ENCODE data around the gene EPHA4. TPM values are rescaled to one million over a fixed set of nuclear protein-coding genes. Genes with fewer than 3 reads are reported as not detected.

EPHA4 gene
- polyA plus RNA-seq, 1 donor (not counting 4 experiments of a cell fraction or from before 2014, with no cell fraction given) = 9.0 TPM

GRCh38 chr2:221601376-221601775 lies 29.3 kb upstream of the EPHA4 start:
- H3K4me3 ChIP-seq (ENCODE audit: control insufficient read depth in 2 of 3, extremely low read depth in 1 of 3, insufficient read depth in 2 of 3, low read depth in 1 of 3, low read length in 3 of 3) = no peak overlapping the region
- H2AFZ ChIP-seq (ENCODE audit: control insufficient read depth, low read length) = no peak overlapping the region
- no peaks in the 10 kb centered on the region for H3K4me1 ChIP-seq (ENCODE audit: control insufficient read depth, extremely low read depth, insufficient read depth, low read length)
- dilution Hi-C loops (cut with MboI; ENCODE audit: extremely low pct_ligation_motif_present, low sequenced_read_pairs) = no loop called here
- TF ChIP-seq, protein P1, sequence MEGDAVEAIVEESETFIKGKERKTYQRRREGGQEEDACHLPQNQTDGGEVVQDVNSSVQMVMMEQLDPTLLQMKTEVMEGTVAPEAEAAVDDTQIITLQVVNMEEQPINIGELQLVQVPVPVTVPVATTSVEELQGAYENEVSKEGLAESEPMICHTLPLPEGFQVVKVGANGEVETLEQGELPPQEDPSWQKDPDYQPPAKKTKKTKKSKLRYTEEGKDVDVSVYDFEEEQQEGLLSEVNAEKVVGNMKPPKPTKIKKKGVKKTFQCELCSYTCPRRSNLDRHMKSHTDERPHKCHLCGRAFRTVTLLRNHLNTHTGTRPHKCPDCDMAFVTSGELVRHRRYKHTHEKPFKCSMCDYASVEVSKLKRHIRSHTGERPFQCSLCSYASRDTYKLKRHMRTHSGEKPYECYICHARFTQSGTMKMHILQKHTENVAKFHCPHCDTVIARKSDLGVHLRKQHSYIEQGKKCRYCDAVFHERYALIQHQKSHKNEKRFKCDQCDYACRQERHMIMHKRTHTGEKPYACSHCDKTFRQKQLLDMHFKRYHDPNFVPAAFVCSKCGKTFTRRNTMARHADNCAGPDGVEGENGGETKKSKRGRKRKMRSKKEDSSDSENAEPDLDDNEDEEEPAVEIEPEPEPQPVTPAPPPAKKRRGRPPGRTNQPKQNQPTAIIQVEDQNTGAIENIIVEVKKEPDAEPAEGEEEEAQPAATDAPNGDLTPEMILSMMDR (optimal IDR thresholded peaks at IDR 0.05 in 1 of 3, IDR thresholded peaks at IDR 0.05 in 1 of 3, conservative IDR thresholded peaks at IDR 0.05 in 1 of 3; ENCODE audit: extremely low read depth in 1 of 3, insufficient read depth in 2 of 3, low read length in 3 of 3) = no peak
- no peak for TF ChIP-seq EZH2 (IDR thresholded peaks at IDR 0.05; ENCODE audit: low read length)
- H3K27me3 ChIP-seq (ENCODE audit: control insufficient read depth, extremely low read depth, insufficient read depth, low read length) = no peaks in the 10 kb centered on the region
- H3K9me3 ChIP-seq (ENCODE audit: control insufficient read depth, low read depth, low read length) = no peaks in the 10 kb centered on the region
- H3K27ac ChIP-seq (ENCODE audit: control insufficient read depth, insufficient read depth, low read length) = no peak overlapping the region
- no peak overlapping the region for H3K9ac ChIP-seq (ENCODE audit: control insufficient read depth, extremely low read depth, insufficient read depth, low read length)
- H3K36me3 ChIP-seq (ENCODE audit: control insufficient read depth in 2 of 2, extremely low read depth in 1 of 2, insufficient read depth in 2 of 2, low read length in 2 of 2) = no peaks in the 10 kb centered on the region
- DNase-seq (ENCODE audit: low read depth, low spot score) (no peak), FAIRE-seq (no peak)
- no peaks in the 10 kb centered on the region for H3K9me1 ChIP-seq (ENCODE audit: control insufficient read depth, extremely low read depth, insufficient read depth, low read length)
- no peaks in the 10 kb centered on the region for H3K79me2 ChIP-seq (ENCODE audit: control insufficient read depth, insufficient read depth, low read length)
- H4K20me1 ChIP-seq (ENCODE audit: control insufficient read depth, extremely low read depth, insufficient read depth, low read length) = no peaks in the 10 kb centered on the region
- H3K4me2 ChIP-seq (ENCODE audit: control insufficient read depth, extremely low read depth, insufficient read depth, low read depth, low read length) = no peak overlapping the region

DNA sequence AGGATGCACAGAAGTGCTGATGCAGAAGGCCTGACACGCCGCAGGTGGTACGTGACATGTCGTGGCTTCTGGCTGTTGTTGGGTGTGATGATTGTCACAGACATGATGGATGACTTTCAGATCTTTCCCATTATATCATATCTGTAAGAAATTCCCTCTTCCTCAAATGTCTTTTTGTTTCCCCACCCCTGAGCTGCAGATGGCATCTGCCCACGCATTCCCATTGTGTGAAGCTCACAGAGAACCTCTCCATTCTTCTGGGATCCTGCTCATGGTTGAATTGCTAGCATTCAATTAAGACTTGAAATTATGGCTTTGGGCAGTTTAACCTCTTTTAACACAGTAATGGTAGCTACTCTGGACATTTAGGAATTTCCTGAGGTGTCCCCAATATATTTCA lies 28.3 kb upstream of the EPHA4 start:
- no peaks in the 10 kb centered on the region for H3K36me3 ChIP-seq (ENCODE audit: control insufficient read depth in 2 of 2, extremely low read depth in 1 of 2, insufficient read depth in 2 of 2, low read length in 2 of 2)
- FAIRE-seq (no peak), DNase-seq (ENCODE audit: low read depth, low spot score) (no peak)
- no peaks in the 10 kb centered on the region for H4K20me1 ChIP-seq (ENCODE audit: control insufficient read depth, extremely low read depth, insufficient read depth, low read length)
- H3K4me3 ChIP-seq (ENCODE audit: control insufficient read depth in 2 of 3, extremely low read depth in 1 of 3, insufficient read depth in 2 of 3, low read depth in 1 of 3, low read length in 3 of 3) = no peak overlapping the region
- dilution Hi-C loops (cut with MboI; ENCODE audit: extremely low pct_ligation_motif_present, low sequenced_read_pairs) = no loop called here
- no peaks in the 10 kb centered on the region for H3K79me2 ChIP-seq (ENCODE audit: control insufficient read depth, insufficient read depth, low read length)
- no peak overlapping the region for H3K4me2 ChIP-seq (ENCODE audit: control insufficient read depth, extremely low read depth, insufficient read depth, low read depth, low read length)
- H2AFZ ChIP-seq (ENCODE audit: control insufficient read depth, low read length) = no peak overlapping the region
- no peak overlapping the region for H3K27ac ChIP-seq (ENCODE audit: control insufficient read depth, insufficient read depth, low read length)
- H3K9me1 ChIP-seq (ENCODE audit: control insufficient read depth, extremely low read depth, insufficient read depth, low read length) = no peaks in the 10 kb centered on the region
- TF ChIP-seq EZH2 (IDR thresholded peaks at IDR 0.05; ENCODE audit: low read length) = no peak
- TF ChIP-seq, protein P1 (optimal IDR thresholded peaks at IDR 0.05 in 1 of 3, IDR thresholded peaks at IDR 0.05 in 1 of 3, conservative IDR thresholded peaks at IDR 0.05 in 1 of 3; ENCODE audit: extremely low read depth in 1 of 3, insufficient read depth in 2 of 3, low read length in 3 of 3) = no peak
- H3K9me3 ChIP-seq (ENCODE audit: control insufficient read depth, low read depth, low read length) = no peaks in the 10 kb centered on the region
- H3K27me3 ChIP-seq (ENCODE audit: control insufficient read depth, extremely low read depth, insufficient read depth, low read length) = no peaks in the 10 kb centered on the region
- no peak overlapping the region for H3K9ac ChIP-seq (ENCODE audit: control insufficient read depth, extremely low read depth, insufficient read depth, low read length)
- no peaks in the 10 kb centered on the region for H3K4me1 ChIP-seq (ENCODE audit: control insufficient read depth, extremely low read depth, insufficient read depth, low read length)

All from keratinocyte (primary cell).